Hypothalamus (tissue), 51 donors: ENCODE data around the gene CD274.
"Not testable (repeated sequence)": the region's sequence is repeated elsewhere in the genome, so short reads cannot be mapped to it uniquely, and the experiment has no call there.

Source experiments
- DNase-seq, 51 donors: peaks; one replicate each; lab custom pipeline; 2025; lab: John Stamatoyannopoulos, UW

CD274 gene

DNA sequence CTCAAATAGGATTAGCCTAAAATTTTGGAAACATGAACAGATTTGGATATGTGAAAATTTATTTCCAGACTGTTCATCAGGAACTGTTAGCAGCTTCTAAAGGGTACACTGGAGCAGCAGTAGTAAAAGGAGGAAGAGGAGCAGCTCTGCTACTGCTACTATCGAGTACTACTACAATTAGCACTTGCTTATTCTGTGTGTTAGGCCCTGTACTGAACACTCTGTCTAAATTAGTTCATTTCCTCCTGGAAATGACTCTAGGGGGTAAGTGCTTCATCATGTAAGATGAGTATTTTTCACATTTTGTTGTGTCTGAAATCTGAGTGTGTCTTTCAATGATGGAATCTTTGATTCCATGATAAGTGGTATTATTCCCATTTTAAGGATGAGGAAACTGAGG lies 9.8 kb downstream of the CD274 start:
- DNase-seq: no peak

DNA sequence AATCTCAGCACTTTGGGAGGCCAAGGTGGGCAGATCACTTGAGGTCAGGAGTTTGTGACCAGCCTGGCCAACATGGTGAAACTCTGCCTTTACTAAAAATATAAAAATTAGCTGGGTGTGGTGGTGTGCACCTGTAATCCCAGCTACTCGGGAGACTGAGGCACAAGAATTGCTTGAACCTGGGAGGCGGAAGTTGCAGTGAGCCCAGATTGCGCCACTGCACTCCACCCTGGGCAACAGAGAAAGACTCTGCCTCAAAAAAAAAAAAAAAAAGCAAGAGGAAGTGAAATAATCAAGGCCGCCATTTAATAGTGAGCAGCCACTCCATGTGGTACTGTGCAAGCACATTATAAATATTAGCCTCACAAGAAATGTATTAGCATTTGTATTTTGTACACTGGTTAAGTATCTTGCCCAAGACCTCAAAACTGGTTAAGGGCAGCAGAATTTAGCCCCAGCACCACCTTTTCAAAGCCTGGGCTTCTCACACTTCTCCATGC lies 14.5 kb downstream of the CD274 start:
- not testable (repeated sequence) for DNase-seq

DNA sequence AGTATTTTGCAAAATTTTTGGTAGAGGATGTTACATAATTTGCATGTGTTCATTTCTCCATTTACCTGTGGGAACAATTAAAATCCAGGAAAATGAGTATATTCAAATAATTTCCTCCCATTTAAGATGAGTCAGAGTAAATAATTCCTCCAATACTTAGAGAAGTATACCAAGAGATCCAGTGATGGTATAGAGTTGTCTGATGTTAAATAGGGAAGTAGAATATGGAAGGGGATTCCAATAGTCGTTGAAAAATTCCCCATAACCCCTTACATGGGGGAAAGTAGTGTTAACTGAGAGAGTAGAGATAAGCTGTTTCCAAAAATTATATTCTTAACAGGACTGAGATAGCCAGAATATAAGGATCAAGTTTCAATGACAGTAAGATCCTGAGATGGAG lies 15.7 kb downstream of the CD274 start:
- DNase-seq: no peak

DNA sequence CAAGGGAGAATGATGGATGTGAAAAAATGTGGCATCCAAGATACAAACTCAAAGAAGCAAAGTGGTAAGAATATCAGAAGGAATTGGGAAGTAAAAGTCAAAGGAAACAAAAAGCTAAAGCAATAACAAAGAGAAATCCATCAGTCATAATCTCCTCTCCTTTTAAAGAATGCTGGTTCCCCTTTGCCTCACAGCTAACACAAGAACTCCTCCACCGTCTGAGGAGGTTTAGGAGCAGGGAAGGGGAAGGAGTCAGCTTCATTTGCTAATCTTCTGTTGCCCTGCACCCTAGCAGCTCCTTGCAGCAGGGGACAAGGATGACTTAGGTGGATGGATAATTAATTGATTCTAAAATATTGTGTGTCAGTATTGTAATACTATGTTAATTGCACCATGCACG lies 16.4 kb downstream of the CD274 start:
- no peak for DNase-seq

DNA sequence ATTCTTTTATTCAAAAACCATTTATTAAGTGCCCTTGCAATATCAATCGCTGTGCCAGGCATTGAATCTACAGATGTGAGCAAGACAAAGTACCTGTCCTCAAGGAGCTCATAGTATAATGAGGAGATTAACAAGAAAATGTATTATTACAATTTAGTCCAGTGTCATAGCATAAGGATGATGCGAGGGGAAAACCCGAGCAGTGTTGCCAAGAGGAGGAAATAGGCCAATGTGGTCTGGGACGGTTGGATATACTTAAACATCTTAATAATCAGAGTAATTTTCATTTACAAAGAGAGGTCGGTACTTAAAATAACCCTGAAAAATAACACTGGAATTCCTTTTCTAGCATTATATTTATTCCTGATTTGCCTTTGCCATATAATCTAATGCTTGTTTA lies 18.5 kb downstream of the CD274 start:
- no peak for DNase-seq

DNA sequence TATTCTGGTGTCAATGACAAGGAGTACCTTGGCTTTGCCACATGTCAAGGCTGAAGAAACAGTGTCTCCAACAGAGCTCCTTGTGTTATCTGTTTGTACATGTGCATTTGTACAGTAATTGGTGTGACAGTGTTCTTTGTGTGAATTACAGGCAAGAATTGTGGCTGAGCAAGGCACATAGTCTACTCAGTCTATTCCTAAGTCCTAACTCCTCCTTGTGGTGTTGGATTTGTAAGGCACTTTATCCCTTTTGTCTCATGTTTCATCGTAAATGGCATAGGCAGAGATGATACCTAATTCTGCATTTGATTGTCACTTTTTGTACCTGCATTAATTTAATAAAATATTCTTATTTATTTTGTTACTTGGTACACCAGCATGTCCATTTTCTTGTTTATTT lies 19.8 kb downstream of the CD274 start:
- DNase-seq: no peak

DNA sequence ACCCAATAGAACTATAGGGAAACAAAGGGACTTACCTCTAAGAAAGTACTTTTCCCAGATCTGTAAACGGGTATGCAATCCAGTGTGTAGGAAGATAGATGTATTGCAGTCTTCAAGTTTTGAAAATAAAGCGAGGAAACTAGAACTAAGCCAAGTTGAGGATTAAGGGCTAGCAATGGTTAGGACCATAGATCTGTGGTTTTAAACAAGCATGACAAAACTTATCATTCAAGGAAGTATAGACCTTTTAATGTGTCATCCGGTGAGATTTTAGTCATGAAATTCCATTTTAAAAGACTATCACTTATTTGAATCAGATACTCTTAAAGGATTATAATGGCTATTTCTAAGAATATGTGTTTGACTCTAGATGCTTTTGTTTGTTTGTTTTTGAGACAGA lies 20.5 kb downstream of the CD274 start:
- DNase-seq: no peak

DNA sequence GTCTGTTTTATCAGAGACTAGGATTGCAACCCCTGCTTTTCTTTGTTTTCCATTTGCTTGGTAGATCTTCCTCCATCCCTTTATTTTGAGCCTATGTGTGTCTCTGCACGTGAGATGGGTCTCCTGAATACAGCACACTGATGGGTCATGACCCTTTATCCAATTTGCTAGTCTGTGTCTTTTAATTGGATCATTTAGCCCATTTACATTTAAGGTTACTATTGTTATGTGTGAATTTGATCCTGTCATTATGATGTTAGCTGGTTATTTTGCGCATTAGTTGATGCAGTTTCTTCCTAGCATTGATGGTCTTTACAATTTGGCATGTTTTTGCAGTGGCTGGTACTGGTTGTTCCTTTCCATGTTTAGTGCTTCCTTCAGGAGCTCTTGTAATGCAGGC lies 25.3 kb downstream of the CD274 start:
- DNase-seq: not testable (repeated sequence)

DNA sequence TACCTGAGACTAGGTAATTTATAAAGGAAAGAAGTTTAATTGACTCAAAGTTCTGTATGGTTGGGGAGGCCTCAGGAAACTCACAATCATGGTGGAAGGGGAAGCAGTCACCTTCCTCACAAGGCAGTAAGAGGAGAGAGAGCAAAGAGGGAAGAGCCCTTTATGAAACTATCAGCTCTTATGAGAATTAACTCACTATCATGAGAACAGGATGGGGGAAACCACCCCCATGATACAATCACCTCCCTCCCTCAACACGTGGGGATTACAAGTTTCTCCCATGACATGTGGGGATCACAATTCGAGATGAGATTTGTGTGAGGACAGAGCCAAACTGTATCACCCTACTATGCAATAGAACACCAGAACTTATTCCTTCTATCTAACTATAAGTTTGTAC lies 27.9 kb downstream of the CD274 start:
- DNase-seq: no peak

DNA sequence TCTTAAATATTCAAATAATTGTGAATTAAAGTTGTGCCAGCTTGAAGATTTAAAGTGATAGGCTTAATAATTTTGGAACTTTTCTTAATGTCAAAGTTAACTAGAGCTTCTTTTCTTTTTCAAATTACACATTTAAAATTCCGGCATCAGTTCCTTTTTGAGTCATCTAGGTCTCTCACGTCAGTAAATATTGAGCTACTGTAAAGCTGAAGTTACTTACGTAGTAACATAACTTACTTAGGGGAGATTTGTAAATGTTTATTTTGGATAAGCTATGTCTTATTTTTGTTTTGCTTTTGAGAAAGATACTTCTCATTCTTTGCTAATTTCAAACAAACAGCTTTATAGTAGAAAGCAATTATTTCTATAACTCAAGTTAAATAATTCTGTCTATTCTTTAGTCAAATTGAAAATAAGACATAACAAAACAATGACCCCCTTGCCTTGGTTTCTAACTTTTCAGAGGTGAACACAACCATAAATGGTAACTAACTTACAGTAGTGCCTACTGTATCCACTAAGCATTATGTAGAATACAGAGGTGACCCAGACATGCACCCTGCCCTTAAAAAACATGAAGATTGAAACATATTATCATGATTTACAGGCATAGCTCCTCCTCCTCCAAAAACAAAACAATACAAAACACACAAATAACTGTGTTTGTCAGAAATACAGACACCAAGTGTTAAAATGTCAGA lies 29.8 kb downstream of the CD274 start:
- no peak for DNase-seq

DNA sequence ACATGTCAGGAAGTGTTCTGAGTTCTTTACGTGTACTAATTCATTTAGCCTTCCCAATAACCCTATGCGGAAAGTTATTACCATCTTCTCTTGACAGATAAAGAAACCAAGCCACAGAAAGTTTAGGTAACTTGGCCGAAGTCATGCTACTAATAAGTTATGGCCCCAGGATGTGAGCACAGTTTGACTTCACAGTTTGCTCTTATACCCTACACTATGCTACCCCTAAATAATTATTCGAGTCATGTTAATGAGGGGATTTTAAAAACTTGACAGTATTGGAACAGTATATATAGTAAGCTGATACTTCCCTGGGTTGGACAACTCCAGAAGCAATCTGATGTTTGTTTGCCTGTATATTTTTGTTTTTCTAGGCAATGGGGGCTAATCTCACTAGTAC lies 30.6 kb downstream of the CD274 start:
- DNase-seq: no peak

DNA sequence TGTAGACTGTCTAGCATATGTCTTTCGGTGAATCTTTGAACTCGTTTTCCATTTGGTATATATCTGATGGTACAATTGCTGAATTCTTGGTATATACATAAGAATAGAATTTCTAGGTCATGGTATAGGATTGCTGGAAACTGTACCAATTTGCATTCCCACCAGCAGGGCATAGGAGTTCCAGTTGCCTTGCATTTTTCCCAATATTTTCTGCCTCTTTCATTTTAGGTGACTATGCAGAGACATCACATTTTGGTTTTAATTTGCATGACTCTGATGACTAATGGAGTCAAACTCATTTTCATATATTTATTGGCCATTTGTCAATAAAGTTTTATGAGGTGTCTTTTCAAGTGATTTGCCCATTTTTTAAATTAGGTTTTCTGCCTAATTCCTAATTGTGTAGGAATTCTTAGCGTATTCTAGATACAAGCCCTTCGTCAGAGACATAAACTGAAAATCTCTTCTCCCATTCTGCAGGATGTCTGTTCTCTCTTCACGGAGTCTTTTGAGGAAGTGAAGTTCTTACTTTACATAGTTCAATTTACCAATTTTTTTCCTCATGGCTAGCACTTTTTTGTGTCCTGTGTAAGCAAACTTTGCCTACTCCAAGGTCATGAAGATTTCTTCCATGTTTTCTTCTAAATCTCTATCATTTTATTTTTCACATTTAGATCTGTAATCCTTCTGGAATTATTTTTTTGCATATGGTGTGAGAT lies 31.1 kb downstream of the CD274 start:
- DNase-seq: no peak

DNA sequence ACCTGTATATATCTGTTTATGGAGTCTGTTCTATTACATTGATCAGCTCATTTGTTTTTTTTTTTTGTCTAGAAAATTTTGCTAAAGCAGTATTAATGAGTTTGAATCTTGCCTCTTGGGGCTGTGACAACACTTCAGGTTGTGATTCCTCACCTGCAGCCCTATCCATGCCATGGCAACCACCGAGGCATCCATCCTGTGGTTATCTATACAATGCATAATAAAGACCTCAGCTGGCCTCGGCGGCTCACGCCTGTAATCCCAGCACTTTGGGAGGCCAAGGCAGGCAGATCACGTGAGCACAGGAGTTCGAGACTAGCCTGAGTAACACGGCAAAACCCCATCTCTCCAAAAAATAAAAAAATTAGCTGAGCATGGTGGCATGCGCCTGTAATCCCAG lies 31.9 kb downstream of the CD274 start:
- DNase-seq: no peak

DNA sequence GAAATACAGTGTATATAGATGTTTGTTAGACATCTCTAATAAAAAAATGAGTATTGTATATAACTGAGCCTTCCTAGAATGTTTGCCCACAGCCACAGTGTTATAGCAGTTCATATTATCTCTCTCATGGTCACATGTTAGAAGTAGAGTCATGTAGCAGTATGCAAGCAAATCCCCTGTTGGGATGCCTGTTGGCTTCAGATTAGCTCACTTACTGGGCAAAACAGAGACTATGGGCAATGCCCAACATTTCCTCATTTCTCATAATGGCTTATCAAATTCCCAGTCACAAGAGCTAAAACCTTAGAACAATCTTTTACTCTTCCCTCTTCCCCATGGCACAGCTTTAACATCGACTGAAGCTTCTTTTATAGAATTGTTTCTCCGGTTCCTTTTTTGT lies 33.0 kb downstream of the CD274 start:
- no peak for DNase-seq

DNA sequence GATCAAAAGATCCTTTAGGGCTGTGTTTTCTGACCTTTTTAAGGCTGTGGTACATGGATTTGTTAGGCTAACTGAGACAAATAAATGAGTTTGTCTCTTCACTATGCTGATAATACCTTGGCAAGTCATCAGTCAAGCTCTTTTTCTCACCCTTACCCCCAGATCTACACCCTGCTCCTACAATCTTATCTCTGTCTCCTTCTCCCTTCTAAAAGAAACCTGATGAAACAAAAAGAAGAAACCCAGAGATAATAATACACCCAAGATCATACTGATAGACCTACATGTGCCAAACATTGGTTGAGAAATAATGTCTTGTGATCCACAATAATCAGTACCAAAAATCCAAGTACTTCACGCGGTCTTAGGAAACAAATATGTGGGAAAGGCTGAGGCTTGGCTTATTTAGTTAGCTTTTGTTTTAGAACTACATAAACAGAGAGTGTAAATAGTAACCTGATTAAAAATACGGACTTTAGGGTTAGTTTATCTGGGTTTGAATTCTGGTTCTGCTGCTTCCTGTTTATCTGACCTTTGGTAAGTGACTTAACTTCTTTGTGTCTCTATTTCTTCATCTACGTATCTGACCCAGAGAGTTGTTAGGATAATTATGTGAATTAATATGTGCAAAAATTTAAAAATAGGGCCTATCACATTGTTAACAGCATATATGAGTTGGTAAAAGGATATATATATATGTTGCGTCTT lies 35.2 kb downstream of the CD274 start:
- no peak for DNase-seq

DNA sequence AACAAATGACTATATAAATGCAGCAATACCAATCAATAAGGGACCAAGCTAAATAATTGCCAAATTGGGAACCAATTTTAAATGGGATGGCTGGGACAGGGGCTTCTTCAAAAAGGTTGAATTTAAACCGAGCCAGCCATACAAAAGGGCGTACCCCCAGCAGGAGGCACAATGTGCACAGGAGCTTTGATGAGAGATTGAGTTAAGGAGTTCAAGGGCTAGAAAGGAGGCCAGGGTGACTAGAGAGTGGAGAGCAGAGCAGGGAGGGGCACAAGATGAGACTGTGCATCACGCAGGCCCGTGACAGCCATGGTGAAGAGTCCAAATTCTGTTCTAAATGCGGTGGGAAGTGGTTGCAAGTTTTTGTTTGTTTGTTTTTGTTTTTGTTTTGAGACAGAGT lies 36.6 kb downstream of the CD274 start:
- no peak for DNase-seq

DNA sequence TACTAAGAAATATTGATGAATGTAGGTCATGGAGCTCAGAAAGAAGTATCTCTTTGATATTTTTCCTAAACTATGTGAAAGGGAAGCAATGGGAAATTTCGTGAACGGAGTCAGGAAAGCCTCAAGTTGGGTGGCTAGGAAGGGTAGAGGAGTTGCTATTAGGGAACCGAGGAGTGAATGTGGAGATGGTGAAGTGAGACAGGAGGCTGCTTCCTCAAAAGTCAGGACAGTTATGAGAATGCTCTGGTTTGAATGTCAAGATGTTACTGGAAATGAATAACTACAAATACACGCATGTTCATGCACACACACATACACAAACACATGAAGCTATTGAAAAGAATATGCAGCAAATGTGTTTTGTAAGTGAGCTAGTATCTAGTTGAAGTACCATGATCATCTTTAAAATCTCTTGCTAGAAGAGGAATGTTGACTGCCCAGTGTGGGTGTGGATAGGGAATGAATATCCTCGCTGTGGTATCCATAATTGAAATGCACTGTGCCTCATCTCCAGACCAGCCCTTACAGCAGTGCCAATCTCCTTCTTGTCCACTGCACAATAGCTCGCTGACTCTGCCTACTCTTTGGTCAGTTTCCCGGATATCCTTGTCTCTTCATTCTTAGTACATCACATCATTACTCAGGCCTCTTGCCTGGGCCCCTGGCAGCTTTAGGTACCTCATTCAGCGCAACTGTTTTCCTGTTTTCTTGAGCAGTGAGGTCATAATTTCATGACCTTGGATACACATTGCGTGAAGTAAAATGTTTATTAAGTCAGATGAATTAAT lies 38.1 kb downstream of the CD274 start:
- no peak for DNase-seq

DNA sequence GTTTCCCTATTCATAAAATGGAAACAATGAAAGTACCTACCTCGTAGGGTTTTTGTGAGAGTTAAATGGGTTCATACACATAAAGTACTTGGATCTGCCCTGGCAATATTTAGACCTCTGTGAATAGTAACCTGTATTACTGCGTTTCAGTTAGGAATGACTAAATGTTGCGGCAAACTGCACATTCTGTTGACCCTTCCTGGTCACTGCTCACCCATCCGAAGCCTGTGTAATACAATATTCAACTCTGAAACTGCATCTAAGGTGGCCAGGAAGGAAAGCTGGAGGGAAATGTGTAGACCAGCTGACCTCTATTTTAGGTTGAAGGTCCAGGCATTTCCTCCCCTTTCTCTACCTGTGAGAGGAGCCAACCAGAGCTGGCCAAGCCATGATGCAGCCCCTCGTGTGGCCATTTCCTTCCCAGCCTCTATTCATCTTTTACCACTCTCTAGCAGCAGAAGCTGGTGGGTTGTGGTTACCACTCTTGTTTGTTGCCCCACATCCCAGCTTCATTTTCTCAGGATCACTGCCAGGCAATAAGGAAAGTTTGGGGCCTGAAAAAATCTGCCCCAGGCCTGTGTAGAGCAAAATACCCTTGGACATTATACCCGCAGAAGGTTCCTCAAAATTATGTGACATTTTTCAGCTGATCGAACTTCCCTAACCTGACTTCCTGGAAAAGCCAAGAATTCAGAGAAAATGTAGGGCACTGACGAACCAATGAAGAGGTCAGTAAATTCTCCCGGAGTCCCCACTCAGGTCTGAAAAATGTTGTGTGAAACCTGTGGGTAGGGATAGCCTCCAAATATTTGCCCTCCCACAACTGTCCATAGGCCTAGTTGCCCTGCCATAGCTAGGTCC lies 39.5 kb downstream of the CD274 start:
- no peak for DNase-seq

DNA sequence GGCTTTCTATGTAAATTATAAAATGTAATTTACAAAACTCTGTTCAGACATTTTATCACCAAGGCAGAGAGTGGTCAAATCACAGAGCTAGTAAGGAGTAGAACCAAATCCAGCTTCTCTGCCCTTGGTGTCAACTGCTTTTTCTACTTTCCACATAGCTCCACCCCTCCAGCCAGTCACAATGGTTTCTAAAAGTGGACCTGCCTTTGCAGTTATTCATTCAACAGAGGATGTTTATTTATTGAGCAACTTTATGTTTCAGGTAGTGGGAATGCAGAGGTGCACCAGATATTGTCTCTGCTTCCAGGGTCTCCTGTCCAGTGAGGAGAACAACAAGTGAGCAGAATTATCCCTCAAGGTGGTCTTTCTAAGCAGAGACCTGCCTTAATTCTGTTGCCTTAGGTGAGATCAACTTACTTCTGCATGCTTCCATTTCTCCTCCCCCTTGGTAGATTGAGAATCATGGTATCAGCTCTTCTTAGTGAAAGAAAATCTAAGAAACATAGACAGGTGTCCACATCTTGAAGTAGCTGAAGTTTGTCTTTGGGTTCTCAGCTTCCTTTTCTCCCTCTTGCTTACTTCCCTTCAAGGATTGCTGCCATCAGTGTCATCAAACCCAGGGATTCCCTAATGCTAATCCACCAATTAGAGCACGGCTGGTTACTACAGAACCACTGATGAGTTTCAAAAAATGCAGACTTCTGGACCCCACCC lies 42.8 kb downstream of the CD274 start:
- no peak for DNase-seq
